Astrocyte of the cerebellum (primary cell): ENCODE results near the gene CHI3L2.

ENCODE experiments used
- DNase-seq: peaks from one replicate; pipeline ENCODE4 v3.0.0-alpha.2; 2011; ENCODE audit warnings: low read depth
- H3K4me3 ChIP-seq: 2 replicates; pipeline ENCODE4 v1.5.1; 2011; ENCODE audit warnings: mild to moderate bottlenecking, low read depth, low read length, moderate library complexity
- CTCF ChIP-seq: IDR thresholded peaks from 2 replicates; pipeline ENCODE4 v1.5.1; 2012; ENCODE audit warnings: low read length, low read depth, moderate library complexity, mild to moderate bottlenecking; ENCODE audit errors: missing control alignments
- in situ Hi-C: cut with HindIII; loops from 2 replicates; pipeline ENCODE4 v1.10.0; 2017; ENCODE audit warnings: low sequenced_read_pairs

The CHI3L2 gene

GRCh38 chr1:111191496-111191895, 36.0 kb upstream of the CHI3L2 start:
- no peak overlapping the region for H3K4me3 ChIP-seq
- no peak for TF ChIP-seq CTCF
- in situ Hi-C loops = no loop called here
- no peak for DNase-seq

GRCh38 chr1:111192074-111192473, 35.4 kb upstream of the CHI3L2 start:
- no peak for DNase-seq
- H3K4me3 ChIP-seq = no peak overlapping the region
- no peak for TF ChIP-seq CTCF
- in situ Hi-C loops = no loop called here

GRCh38 chr1:111192658-111193519, 34.6 kb upstream of the CHI3L2 start:
- H3K4me3 ChIP-seq = no peak overlapping the region
- in situ Hi-C loops = no loop called here
- no peak for TF ChIP-seq CTCF
- no peak for DNase-seq

- H3K4me3 ChIP-seq = no peak overlapping the region
- no peak for TF ChIP-seq CTCF
- DNase-seq = no peak
- in situ Hi-C loops = no loop called here
These were observed 33.6 kb upstream of the CHI3L2 start for GRCh38 chr1:111193712-111194480.

- H3K4me3 ChIP-seq = no peak overlapping the region
- no peak for DNase-seq
- TF ChIP-seq CTCF = no peak
- in situ Hi-C loops = no loop called here
These were observed 32.4 kb upstream of the CHI3L2 start for GRCh38 chr1:111195002-111195684.

- DNase-seq = no peak
- no peak for TF ChIP-seq CTCF
- in situ Hi-C loops = no loop called here
- H3K4me3 ChIP-seq = no peak overlapping the region
These were observed 31.3 kb upstream of the CHI3L2 start for GRCh38 chr1:111196213-111196612.
